Hematopoietic multipotent progenitor cell (in vitro differentiated cells): ENCODE measurements around the gene TPK1. TPM values are rescaled to one million over a fixed set of nuclear protein-coding genes. Genes with fewer than 3 reads are reported as not detected.
"Not testable (repeated sequence)": the region's sequence is repeated elsewhere in the genome, so short reads cannot be mapped to it uniquely, and the experiment has no call there.

Experiments used
- DNase-seq, 3 donors: peaks; one replicate each; pipeline ENCODE4 v3.0.0-alpha.2; 2011 to 2015; ENCODE audit warnings: low read depth in 2 of 3, low spot score in 2 of 3
- total RNA-seq: library from RNA; depleted of rRNA; stranded (reverse); fragments of >200 nt; gene quantifications from one replicate; pipeline ENCODE4 v1.2.3, GENCODE V29; 2012

TPK1 gene
- total RNA-seq, 1 donor: 23.4 TPM

GRCh38 chr7:144656965-144657517, 178.8 kb downstream of the TPK1 start:
- DNase-seq: peak in 2 of 3 donors; percentile 34 to 72

GRCh38 chr7:144653449-144653848, 182.4 kb downstream of the TPK1 start:
- peak in 1 of 3 donors; percentile 18 for DNase-seq

- DNase-seq: no peak
Observed at GRCh38 chr7:144650439-144650838, 185.4 kb downstream of the TPK1 start.

GRCh38 chr7:144649120-144649519, 186.7 kb downstream of the TPK1 start:
- DNase-seq: no peak

- DNase-seq: no peak
Observed at GRCh38 chr7:144641389-144642044, 194.3 kb downstream of the TPK1 start.

- no peak for DNase-seq
Observed at GRCh38 chr7:144632724-144633123, 203.1 kb downstream of the TPK1 start.

- DNase-seq: no peak
Observed at GRCh38 chr7:144629598-144629997, 206.3 kb downstream of the TPK1 start.

GRCh38 chr7:144629011-144629410, 206.8 kb downstream of the TPK1 start:
- DNase-seq: no peak

GRCh38 chr7:144628176-144628575, 207.7 kb downstream of the TPK1 start:
- DNase-seq: no peak

GRCh38 chr7:144622745-144623144, 213.1 kb downstream of the TPK1 start:
- no peak for DNase-seq

- no peak for DNase-seq
Observed at GRCh38 chr7:144606261-144606660, 229.6 kb downstream of the TPK1 start.

GRCh38 chr7:144596953-144597352, 238.9 kb downstream of the TPK1 start:
- DNase-seq: no peak

GRCh38 chr7:144594580-144594979, 241.3 kb downstream of the TPK1 start:
- peak in 2 of 3 donors; percentile 1 to 7 for DNase-seq

- DNase-seq: peak in 1 of 3 donors; percentile 1
Observed at GRCh38 chr7:144588559-144589051, 247.2 kb downstream of the TPK1 start.

- DNase-seq: no peak
Observed at GRCh38 chr7:144587701-144588100, 248.2 kb downstream of the TPK1 start.

- no peak for DNase-seq
Observed at GRCh38 chr7:144584726-144585125, 251.1 kb downstream of the TPK1 start.

GRCh38 chr7:144579687-144580086, 256.2 kb downstream of the TPK1 start:
- no peak for DNase-seq

- DNase-seq: no peak
Observed at GRCh38 chr7:144575456-144575855, 260.4 kb downstream of the TPK1 start.

- not testable (repeated sequence) for DNase-seq
Observed at GRCh38 chr7:144574753-144575152, 261.1 kb downstream of the TPK1 start.

GRCh38 chr7:144568233-144568632, 267.6 kb downstream of the TPK1 start:
- no peak for DNase-seq

- DNase-seq: no peak
Observed at GRCh38 chr7:144565586-144565985, 270.3 kb downstream of the TPK1 start.

- peak in 2 of 3 donors; percentile 21 to 61 for DNase-seq
Observed at GRCh38 chr7:144549861-144550260, 286.0 kb downstream of the TPK1 start.
